Endothelial cell of umbilical vein (primary cell): ENCODE results near the gene WDR18. TPM values are rescaled to one million over a fixed set of nuclear protein-coding genes. Genes with fewer than 3 reads are reported as not detected.

Experiments used
- BruUV-seq: library from RNA; stranded (reverse); fragments of 400-500 nt; replicated peaks from 2 replicates; lab custom pipeline; 2021; lab: Mats Ljungman, UMichigan
- CTCF ChIA-PET: fragments of 300-600, 350-600 bp; sonication (Branson Sonifier 250); formaldehyde crosslinking; loops from one replicate; lab custom pipeline; 2021; ENCODE audit warnings: antibody characterized with exemption, inconsistent platforms; lab: Charles Lee
- POLR2A ChIA-PET: fragments of 300-600, 350-600 bp; sonication (Branson Sonifier 250); formaldehyde crosslinking; loops from one replicate; lab custom pipeline; 2021; ENCODE audit warnings: antibody characterized with exemption, inconsistent platforms; lab: Charles Lee
- DNase-seq: peaks from one replicate; pipeline ENCODE4 v3.0.0-alpha.2; 2011; ENCODE audit warnings: low read depth, low spot score
- FAIRE-seq: peaks from 2 replicates; lab custom pipeline; 2011; peaks lifted over from hg19 to GRCh38; lab: Jason Lieb, UNC
- H2AFZ ChIP-seq: 2 replicates; pipeline ENCODE4 v1.6.0; 2012; ENCODE audit warnings: low read depth, low read length, control low read depth, inconsistent platforms
- H3K27ac ChIP-seq: 2 replicates; pipeline ENCODE4 v1.5.1; 2011; ENCODE audit warnings: low read depth, mild to moderate bottlenecking, control low read depth, low read length, moderate library complexity; ENCODE audit not compliant: insufficient read depth
- H3K27me3 ChIP-seq, 2 experiments: 2 replicates each; pipeline versions ENCODE4 v1.6.0 to v1.6.1; 2011; ENCODE audit warnings: low read length in 2 of 2, mixed read lengths in 1 of 2; ENCODE audit not compliant: control insufficient read depth in 2 of 2, insufficient read depth in 2 of 2
- H3K36me3 ChIP-seq, 2 experiments: 2 replicates in 1 of 2; 3 replicates in 1 of 2; pipeline ENCODE4 v1.5.1; 2011; ENCODE audit warnings: low read length in 2 of 2, mild to moderate bottlenecking in 1 of 2, moderate library complexity in 1 of 2; ENCODE audit not compliant: control insufficient read depth in 2 of 2, insufficient read depth in 2 of 2; ENCODE audit errors: extremely low read depth in 1 of 2
- H3K4me1 ChIP-seq: 3 replicates; pipeline ENCODE4 v1.5.1; 2011; ENCODE audit warnings: mild to moderate bottlenecking, low read length; ENCODE audit not compliant: control insufficient read depth, insufficient read depth; ENCODE audit errors: extremely low read depth
- H3K4me2 ChIP-seq: 2 replicates; pipeline ENCODE4 v1.6.1; 2011; ENCODE audit warnings: low read length, control low read depth, mixed read lengths; ENCODE audit not compliant: insufficient read depth
- H3K4me3 ChIP-seq, 3 experiments: fragments of 200-600 bp in 1 of 3; sonication (generic), shearing (Covaris generic) in 1 of 3; replicated peaks in 1 of 3; 2 replicates each; pipeline ENCODE4 v1.5.1; 2011 to 2016; ENCODE audit warnings: control low read depth in 3 of 3, low read length in 3 of 3, mild to moderate bottlenecking in 2 of 3, inconsistent platforms in 1 of 3, low read depth in 1 of 3, moderate library complexity in 1 of 3; ENCODE audit not compliant: insufficient read depth in 1 of 3
- H3K79me2 ChIP-seq: 2 replicates; pipeline ENCODE4 v1.6.0; 2012; ENCODE audit warnings: low read length, inconsistent platforms; ENCODE audit not compliant: control insufficient read depth, insufficient read depth
- H3K9ac ChIP-seq: replicated peaks from 2 replicates; pipeline ENCODE3; 2011; ENCODE audit warnings: low read length, control low read depth; ENCODE audit not compliant: insufficient read depth; ENCODE audit errors: extremely low read depth
- H3K9me1 ChIP-seq: replicated peaks from 3 replicates; pipeline ENCODE4 v1.6.0; 2011; ENCODE audit warnings: mild to moderate bottlenecking, low read length; ENCODE audit not compliant: control insufficient read depth, insufficient read depth; ENCODE audit errors: extremely low read depth
- H3K9me3 ChIP-seq: replicated peaks from 2 replicates; pipeline ENCODE4 v1.5.1; 2012; ENCODE audit warnings: low read length, inconsistent platforms; ENCODE audit not compliant: control insufficient read depth, insufficient read depth
- H4K20me1 ChIP-seq: replicated peaks from 2 replicates; pipeline ENCODE3; 2011; ENCODE audit warnings: mild to moderate bottlenecking, low read length; ENCODE audit not compliant: control insufficient read depth, insufficient read depth; ENCODE audit errors: extremely low read depth
- CTCF ChIP-seq, 2 donors: IDR thresholded peaks; 1 replicate in 1 of 2; 2 replicates in 1 of 2; pipeline ENCODE4 v1.5.1; 2011; ENCODE audit warnings: low read length in 2 of 2, mild to moderate bottlenecking in 2 of 2, moderate library complexity in 2 of 2, control low read depth in 1 of 2, inconsistent platforms in 1 of 2, low read depth in 1 of 2; ENCODE audit not compliant: insufficient read depth in 1 of 2; ENCODE audit errors: extremely low read depth in 1 of 2
- EZH2 ChIP-seq: IDR thresholded peaks from 2 replicates; pipeline ENCODE4 v1.6.1; 2012; ENCODE audit warnings: borderline replicate concordance, low read depth, mild to moderate bottlenecking, moderate library complexity, low read length, inconsistent platforms; ENCODE audit not compliant: severe bottlenecking
- FOS ChIP-seq: IDR thresholded peaks from 2 replicates; pipeline ENCODE4 v1.6.1; 2011; ENCODE audit warnings: mild to moderate bottlenecking, low read length, moderate library complexity, borderline replicate concordance; ENCODE audit not compliant: insufficient read depth
- GATA2 ChIP-seq: IDR thresholded peaks from 2 replicates; pipeline ENCODE4 v1.7.0; 2011; ENCODE audit warnings: low read depth, mild to moderate bottlenecking, moderate library complexity, mixed read lengths, low read length; ENCODE audit not compliant: insufficient read length, insufficient read depth
- JUN ChIP-seq: IDR thresholded peaks from 2 replicates; pipeline ENCODE4 v1.6.1; 2011; ENCODE audit warnings: borderline replicate concordance, low read depth; ENCODE audit not compliant: insufficient read length, insufficient read depth
- MAX ChIP-seq: IDR thresholded peaks from 2 replicates; pipeline ENCODE4 v1.6.1; 2011; ENCODE audit not compliant: insufficient read depth, insufficient read length
- MYC ChIP-seq: IDR thresholded peaks from one replicate; pipeline ENCODE4 v1.6.1; 2011; ENCODE audit warnings: mild to moderate bottlenecking, low read depth, low read length
- POLR2A ChIP-seq: IDR thresholded peaks from 2 replicates; pipeline ENCODE4 v1.6.1; 2012; ENCODE audit warnings: low read depth, mild to moderate bottlenecking, control low read depth, low read length
- POLR2AphosphoS5 ChIP-seq: IDR thresholded peaks from 2 replicates; pipeline ENCODE4 v1.6.1; 2012; ENCODE audit warnings: low read depth, mild to moderate bottlenecking, control low read depth, low read length, moderate library complexity; ENCODE audit not compliant: insufficient read depth
- dilution Hi-C: fragments of 300-500 bp; cut with MboI; formaldehyde crosslinking; loops from one replicate; pipeline ENCODE4 v1.15.0; 2019; ENCODE audit warnings: low sequenced_read_pairs; ENCODE audit not compliant: extremely low pct_ligation_motif_present
- intact Hi-C: fragments of 100-400 bp; cut with micrococcal nuclease; formaldehyde crosslinking; loops from one replicate; pipeline ENCODE4 v1.10.0; 2022
- polyA plus RNA-seq, 4 experiments: library from polyadenylated mRNA; depleted of rRNA in 3 of 4; stranded (reverse) in 3 of 4; unstranded in 1 of 4; fragments of >200 nt; gene quantifications; 2 replicates each; pipeline versions ENCODE4 v1.2.1 to v1.2.3, GENCODE V29; 2011 to 2012; ENCODE audit warnings: missing spikeins in 1 of 4
- total RNA-seq: library from RNA; stranded (reverse); gene quantifications from 2 replicates; pipeline ENCODE4 v1.2.3, GENCODE V29; 2021

WDR18 gene
- total and polyA plus RNA-seq, 2 donors (not counting 3 experiments of a cell fraction or from before 2014, with no cell fraction given) = 54.8 to 102 TPM

GRCh38 chr19:953445-954271, 30.5 kb upstream of the WDR18 start:
- ChIA-PET POLR2A (no interaction called here), CTCF (interaction anchor here (1.5 kb wide), 1 partner anchor 48 kb away, joined by 3 read pairs; no protein-coding TSS in a partner anchor)
- no TSS peak for BruUV-seq
- DNase-seq (no peak), FAIRE-seq (no peak)
- H3K9me3 ChIP-seq = no peaks in the 10 kb centered on the region
- H3K27ac ChIP-seq = no peak overlapping the region
- no peak overlapping the region for H3K4me2 ChIP-seq
- H3K79me2 ChIP-seq = no peaks in the 10 kb centered on the region
- H3K4me1 ChIP-seq = peaks cover 4% of the 10 kb centered on the region
- dilution Hi-C loops (no loop called here), intact Hi-C loops (no loop called here)
- H3K4me3 ChIP-seq = no peak overlapping the region
- H3K9me1 ChIP-seq = no peaks in the 10 kb centered on the region
- no peaks in the 10 kb centered on the region for H3K36me3 ChIP-seq
- no peak overlapping the region for H2AFZ ChIP-seq
- no peak overlapping the region for H3K9ac ChIP-seq
- TF ChIP-seq JUN = no peak
- TF ChIP-seq GATA2 = no peak
- no peak for TF ChIP-seq CTCF (IDR thresholded peaks at IDR 0.05; ENCODE audit: extremely low read depth in 1 of 2, insufficient read depth in 1 of 2, low read depth in 1 of 2, low read length in 2 of 2)
- TF ChIP-seq MAX = no peak
- no peak for TF ChIP-seq EZH2
- TF ChIP-seq MYC = no peak
- no peak for TF ChIP-seq POLR2AphosphoS5
- no peak for TF ChIP-seq FOS
- no peak for TF ChIP-seq POLR2A
- H3K27me3 ChIP-seq = no peaks in the 10 kb centered on the region
- no peaks in the 10 kb centered on the region for H4K20me1 ChIP-seq
